Activated naive CD4-positive, alpha-beta T cell (primary cell): ENCODE measurements around the gene SLC27A4.

Experiments
- DNase-seq, 4 experiments: peaks; one replicate each; lab custom pipeline; 2025; lab: John Stamatoyannopoulos, UW

The SLC27A4 gene

DNA sequence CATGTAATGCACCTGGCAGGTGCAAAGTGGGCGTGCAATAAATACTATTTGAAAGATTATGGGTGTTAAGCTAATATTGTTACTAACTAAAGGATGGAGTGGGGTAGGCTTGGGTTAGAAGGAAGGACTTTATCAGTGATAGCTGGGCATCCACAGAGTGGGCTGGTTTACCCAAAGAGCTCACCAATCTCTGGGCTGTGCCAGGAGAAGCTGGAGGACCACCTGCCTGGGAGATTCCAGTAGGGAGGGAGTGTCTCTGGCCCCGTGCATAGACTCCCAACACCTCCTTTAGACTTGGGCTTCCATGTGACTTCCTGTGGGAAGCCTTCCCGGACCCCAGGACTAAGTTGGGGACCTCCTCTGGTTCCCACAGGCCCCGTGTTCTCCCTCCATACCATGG lies 25.2 kb downstream of the SLC27A4 start:
- no peak for DNase-seq

DNA sequence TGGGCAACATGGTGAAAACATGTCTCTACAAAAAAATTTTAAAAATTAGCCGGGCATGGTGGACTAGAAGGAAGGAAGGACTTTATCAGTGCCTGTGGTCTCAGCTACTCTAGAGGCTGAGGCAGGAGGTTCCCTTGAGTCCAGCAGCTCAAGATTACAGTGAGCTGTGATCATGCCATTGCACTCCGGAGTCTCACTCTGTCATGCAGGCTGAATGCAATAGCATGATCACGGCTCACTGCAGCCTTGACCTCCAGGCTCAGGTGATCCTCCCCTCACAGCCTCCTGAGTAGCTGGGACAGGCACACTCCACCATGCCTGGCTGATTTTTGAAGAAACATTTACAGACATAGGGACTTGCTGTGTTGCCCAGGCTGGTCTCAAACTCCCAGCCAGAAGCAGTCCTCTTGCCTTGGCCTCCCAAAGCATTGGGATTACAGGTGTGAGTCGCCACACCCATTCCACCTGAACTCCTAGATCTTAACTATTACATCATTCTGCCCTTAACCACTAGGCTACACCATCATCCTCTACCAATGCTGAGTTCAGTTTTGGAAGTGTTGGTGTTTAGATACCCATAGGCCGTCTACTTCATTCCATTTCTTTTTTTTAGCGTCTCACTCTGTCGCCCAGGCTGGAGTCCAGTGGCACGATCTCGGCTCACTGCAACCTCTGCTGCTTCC lies 28.8 kb downstream of the SLC27A4 start:
- DNase-seq, result no peak

DNA sequence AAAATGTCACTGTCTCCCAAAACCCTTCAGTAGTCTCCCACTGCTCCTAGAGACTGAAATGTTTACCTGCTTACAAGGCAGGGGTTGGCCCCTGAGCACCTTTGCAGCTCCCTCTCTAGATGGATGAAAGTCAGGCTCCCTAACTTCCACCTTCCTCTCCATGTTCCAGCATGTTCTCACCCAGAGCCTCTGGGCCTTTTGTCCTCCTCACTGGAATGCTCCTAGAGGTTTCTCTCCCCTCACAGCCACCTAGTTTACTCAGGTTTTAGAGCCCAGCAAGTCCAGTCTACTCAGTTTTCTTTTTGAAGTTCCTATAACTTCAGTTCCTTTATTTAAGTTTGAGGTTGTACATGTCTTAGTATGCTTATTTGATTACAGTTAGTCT lies 30.0 kb downstream of the SLC27A4 start:
- no peak for DNase-seq

GRCh38 chr9:128370752-128371629 lies 30.7 kb downstream of the SLC27A4 start, which contains the start of gene URM1:
URM1 (plus strand) TSS chr9:128371374; CDS start chr9:128371381, 7 bp downstream.
- peak; percentile 84 to 94 (median 88) for DNase-seq

GRCh38 chr9:128371630-128372117 lies 31.3 kb downstream of the SLC27A4 start:
- no peak for DNase-seq

DNA sequence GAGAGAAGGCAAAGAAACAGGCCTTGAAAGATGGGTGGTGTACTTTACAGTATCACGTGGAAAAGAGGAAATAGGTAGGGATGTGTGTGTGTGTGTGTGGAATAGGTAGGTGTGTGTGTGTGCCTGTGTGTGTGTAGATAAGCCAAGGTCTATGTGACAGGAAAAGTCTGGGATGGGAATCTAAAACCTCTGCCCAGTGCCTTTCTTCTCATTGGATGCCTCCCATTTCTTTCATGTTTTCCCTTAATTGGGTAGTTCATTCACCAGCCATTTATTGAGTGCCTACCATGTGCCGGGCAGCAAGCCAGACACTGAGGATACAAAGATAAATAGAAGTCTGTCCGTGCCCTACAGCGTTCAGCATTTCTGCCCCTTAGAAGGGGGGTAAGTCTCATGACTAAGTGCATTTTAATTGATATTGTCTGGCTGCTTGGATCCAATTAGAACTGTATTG lies 31.9 kb downstream of the SLC27A4 start:
- DNase-seq, result no peak

GRCh38 chr9:128372784-128373183 lies 32.5 kb downstream of the SLC27A4 start:
- no peak for DNase-seq

GRCh38 chr9:128374221-128374675 lies 33.9 kb downstream of the SLC27A4 start:
- DNase-seq, result no peak

DNA sequence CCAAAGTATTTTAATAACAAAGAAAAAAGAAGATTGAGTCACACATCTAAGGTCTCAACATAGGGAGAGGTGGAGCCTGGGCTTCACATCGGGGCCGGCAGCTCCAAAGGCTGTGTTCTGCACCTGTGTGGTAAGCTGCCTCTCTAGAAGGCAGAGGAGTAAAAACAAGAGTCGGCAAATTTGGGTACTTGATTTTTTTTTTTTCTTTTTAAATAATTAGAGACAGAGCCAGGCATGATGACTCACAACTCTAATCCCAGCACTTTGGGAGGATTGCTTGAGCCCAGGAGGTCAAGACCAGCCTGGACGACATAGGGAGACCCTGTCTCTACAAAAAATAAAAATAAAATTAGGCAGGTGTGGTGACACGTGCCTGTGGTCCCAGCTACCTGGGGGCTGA lies 35.5 kb downstream of the SLC27A4 start:
- no peak for DNase-seq

DNA sequence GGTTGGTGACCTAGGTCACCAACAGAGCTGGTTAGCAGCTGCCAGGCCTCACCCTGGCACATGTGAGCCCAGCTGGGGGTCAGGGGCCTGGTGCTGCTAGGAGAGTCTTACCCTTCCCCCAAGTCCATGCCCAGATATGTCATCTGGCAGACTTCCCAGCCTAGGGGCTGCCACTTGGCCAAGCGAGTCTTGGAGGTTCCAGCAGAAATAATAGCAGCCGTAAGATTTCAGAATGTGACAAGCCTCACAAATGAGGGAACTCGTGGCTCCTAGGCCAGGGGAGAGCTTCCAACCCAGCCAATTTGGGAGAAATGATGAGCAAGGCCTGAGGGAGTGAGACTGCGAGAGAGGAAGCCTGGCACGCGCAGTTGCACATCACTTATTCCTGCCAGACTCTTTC lies 41.9 kb downstream of the SLC27A4 start:
- no peak for DNase-seq

DNA sequence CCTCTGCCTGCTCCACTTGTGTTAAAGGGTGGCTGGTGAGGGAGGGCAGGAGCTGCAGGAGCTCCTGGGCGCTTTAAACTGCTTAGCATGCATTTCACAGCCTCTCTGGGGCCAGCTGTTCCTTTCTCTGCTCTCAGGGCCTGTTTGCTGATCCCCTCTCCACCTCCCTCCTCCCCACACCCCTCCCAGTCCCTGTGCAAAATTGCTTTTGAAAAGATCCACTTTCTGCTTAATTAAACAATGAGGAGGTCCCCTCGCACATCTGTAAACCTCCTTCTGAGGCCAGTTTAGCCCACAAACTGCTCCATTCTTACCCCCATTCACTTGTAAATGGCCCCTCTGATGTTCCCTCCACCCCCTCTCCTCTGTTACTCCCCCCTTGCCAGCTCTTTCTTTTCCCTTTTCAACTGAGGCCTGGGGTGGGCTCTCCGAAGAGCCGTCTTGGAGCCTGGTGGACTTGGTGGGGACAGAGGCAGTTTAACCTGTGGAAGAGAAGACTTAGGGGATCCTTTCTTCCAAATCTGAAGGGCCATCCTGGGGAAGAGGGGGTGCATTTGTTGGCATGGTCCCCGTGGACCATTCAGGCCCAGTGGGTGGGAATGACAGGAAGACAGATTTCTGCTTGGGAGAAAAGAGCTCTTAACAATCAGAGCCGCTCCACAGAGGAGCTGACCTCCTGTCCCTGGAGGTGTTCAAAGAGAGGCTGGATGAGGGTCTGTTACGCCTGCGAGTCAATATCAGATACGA lies 42.9 kb downstream of the SLC27A4 start:
- no peak for DNase-seq

DNA sequence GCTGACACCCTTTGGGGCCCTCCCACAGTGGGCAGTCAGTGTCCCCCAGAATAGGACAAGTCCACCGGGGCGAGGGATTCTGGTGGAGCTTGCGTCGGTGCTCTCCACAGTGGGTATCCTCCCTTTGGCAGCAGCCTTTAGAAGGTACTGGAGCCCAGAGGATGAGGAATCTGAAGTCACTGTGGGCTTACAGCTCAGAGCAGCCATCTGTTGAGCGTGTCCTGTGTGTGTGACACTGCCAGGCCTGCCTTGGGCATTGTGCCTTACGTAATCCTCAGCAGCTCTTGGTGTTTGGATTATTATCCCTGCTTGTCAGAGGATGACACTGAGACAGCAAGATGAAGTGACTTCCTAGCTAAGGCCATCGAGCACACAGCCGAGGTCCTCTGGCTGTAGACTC lies 43.5 kb downstream of the SLC27A4 start:
- DNase-seq, result no peak

- DNase-seq, result no peak
These were observed 44.6 kb downstream of the SLC27A4 start for GRCh38 chr9:128384801-128385495.

DNA sequence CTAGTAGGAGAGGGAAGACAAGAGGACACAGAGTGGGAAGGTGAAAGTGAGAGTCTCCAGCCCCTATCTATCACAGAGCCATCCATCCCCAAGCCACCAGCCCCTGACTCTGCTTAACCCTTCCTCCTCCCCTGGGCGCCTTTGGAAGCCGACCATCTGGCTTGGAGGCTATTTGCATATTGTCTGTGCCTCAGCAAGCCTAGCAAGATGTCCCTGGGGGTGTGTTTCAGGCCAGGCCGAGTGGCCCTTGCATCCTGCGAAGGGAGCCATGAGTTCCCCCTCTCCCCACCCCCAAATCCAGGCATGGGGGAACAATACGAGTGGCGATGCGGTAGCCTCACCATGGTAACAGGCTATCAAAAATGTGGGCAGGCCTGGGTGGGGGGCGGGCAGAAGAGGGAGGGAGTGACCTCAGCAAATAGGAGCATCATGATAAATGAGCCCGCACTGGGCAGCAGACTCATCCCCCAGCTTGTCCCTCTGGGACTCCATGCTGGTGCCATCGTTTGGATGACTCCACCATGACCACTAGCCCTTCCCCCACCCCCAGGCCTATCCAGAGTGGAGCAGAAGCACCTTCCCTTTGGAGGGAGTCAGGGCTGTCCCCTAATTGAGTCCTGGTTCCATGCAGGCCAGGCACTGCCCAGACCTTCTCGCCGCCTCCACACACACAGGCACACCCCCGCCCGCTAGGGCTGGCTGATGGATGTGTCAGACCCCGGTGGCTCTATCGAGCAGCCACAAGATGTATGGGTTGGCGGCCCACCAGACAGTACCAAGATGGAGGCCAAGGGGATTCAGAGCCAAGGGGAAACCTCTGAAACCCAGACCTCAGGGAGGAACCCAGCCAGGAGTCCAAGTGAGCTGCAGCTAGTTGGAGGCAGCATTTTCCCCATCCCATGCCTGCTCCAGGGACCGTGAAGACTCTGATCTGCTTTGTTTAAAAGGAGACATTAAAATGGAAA lies 45.5 kb downstream of the SLC27A4 start:
- DNase-seq, result no peak

DNA sequence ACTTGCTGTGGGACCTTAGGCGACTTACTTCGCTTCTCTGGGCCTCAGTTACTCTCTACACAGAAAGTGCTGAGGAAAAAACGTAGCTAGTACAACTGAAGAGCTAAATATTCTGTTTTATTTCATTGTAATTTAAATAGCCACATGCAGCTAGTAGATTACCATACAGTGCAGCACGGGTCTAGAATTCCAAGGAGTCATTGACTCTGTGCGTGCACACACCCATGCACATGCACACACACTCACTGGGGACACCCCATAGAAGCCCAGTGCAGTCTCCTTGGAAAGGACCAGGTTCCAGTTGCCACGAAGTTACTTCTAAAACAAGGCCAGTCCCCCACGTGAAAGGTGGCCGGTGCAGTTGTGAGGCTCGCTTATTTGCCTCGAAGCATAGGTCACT lies 47.8 kb downstream of the SLC27A4 start:
- no peak for DNase-seq

DNA sequence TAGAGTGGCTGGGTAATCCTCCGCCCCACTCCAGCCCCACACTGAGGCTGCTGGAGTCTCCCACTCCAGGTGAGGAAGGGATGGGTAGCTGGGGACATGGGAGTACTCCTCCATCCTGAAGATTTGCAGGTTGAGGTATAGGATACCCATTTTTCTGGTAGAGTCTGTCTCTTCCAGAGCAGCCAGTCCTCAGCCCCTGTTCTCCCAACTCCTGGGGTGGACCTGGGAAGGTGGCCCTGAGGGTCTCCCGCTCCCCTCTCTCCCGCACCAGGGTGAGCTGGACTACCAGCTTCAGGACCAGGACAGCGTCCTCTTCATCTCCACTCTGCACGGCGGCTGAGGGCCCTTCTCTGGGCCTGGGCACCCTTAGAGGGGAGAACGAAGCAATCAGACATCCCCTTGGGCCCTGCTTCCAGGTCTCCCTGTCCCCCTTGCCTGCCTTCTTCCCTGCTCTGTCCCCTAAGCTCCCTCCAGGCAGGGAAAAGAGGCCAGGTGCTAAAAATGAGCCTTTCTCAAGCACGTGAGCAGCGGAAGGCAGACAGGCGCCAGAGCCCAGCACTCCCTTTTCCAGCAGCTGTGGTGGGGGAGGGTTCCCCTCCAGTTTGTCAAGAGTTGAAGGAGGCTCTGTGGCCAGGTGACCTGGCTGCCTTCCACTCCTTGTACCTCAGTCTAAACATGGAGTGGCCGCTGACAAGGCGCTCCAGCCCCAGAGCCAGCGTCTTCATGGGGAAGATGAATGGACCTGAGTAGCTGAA lies 49.2 kb downstream of the SLC27A4 start:
- DNase-seq, result no peak

- no peak for DNase-seq
These were observed 50.0 kb downstream of the SLC27A4 start for GRCh38 chr9:128390150-128390812.

DNA sequence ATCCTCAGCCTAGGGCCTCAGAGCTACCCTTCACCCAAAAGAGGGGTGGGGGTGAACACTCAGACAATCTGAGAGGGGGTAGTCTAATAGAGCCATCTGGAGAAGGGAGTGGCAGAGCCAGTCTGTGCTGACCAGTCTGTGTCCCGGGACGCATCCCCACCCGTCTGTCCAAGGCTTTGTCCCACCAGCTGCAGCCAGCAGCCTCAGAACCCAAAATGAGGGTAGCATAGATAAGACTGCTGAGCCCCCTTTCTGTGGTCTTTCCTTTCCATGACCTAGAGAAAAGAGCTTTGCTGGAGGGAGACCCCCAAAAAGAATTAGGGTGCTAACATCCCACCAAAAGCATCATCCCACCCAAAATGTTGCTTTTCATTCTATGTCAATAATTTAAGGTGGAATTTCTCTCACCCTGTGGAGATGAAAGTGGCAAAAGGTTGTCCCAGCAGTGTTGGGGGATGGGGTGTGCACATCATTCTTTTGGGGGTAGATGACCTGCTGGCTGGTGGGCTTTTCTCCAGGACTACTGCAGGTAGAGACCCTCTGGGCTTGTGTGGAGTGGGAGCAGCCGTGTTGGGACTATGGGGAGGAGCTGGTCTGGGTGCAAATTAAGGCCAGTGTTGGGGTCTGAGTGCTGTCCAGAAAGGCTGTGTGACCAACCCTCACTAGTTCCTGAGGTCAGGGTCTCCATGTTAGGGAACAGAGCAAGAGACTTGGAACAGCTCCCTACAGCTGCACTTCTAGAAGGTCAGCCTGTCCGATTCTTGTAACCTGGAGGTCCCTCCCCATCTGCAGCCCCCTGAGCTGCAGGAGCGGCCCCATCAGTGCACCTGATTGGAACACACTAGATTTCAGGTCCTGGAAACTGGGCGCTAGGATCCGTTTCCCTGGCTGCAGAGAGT lies 50.7 kb downstream of the SLC27A4 start:
- no peak for DNase-seq
